Effector memory CD4-positive, alpha-beta T cell (primary cell): ENCODE results near the gene NMD3.
A peak's percentile ranks its signal among the peaks of the same experiment; 100 is the strongest.
"Not testable (repeated sequence)": the region's sequence is repeated elsewhere in the genome, so short reads cannot be mapped to it uniquely, and the experiment has no call there.

Experiments used
- DNase-seq, 3 donors: peaks; one replicate each; pipeline ENCODE4 v3.0.0-alpha.2; 2020
- H3K27ac ChIP-seq: 2 replicates; pipeline ENCODE4 v1.7.0; 2013; ENCODE audit warnings: mild to moderate bottlenecking, low read length, moderate library complexity; ENCODE audit not compliant: insufficient read depth, poor library complexity, severe bottlenecking
- H3K27me3 ChIP-seq: replicated peaks from 2 replicates; pipeline ENCODE4 v1.7.0; 2013; ENCODE audit warnings: mild to moderate bottlenecking, low read length; ENCODE audit not compliant: insufficient read depth, control insufficient read depth, poor library complexity, severe bottlenecking
- H3K36me3 ChIP-seq: 2 replicates; pipeline ENCODE4 v1.7.0; 2013; ENCODE audit warnings: mild to moderate bottlenecking, low read length, moderate library complexity; ENCODE audit not compliant: control insufficient read depth, insufficient read depth
- H3K4me1 ChIP-seq: 2 replicates; pipeline ENCODE4 v1.7.0; 2013; ENCODE audit warnings: low read length, mild to moderate bottlenecking; ENCODE audit not compliant: control insufficient read depth, insufficient read depth, poor library complexity, severe bottlenecking
- H3K4me3 ChIP-seq: 2 replicates; pipeline ENCODE4 v1.7.0; 2013; ENCODE audit warnings: low read length, low read depth, mild to moderate bottlenecking; ENCODE audit not compliant: insufficient read depth, poor library complexity, severe bottlenecking
- H3K9me3 ChIP-seq: 2 replicates; pipeline ENCODE4 v1.7.0; 2013; ENCODE audit warnings: mild to moderate bottlenecking, low read length, moderate library complexity; ENCODE audit not compliant: control insufficient read depth

The NMD3 gene

GRCh38 chr3:161272524-161272923 is 51.4 kb downstream of the NMD3 start:
- no peaks in the 10 kb centered on the region for H3K9me3 ChIP-seq
- no peaks in the 10 kb centered on the region for H3K4me1 ChIP-seq
- DNase-seq, result no peak
- H3K4me3 ChIP-seq, result no peak overlapping the region
- no peaks in the 10 kb centered on the region for H3K36me3 ChIP-seq
- no peak overlapping the region for H3K27ac ChIP-seq
- H3K27me3 ChIP-seq, result no peaks in the 10 kb centered on the region

GRCh38 chr3:161273589-161274218 is 52.6 kb downstream of the NMD3 start:
- Histone ChIP-seq H3K36me3 (no peaks in the 10 kb centered on the region), H3K4me1 (no peaks in the 10 kb centered on the region), H3K27me3 (no peaks in the 10 kb centered on the region), H3K4me3 (no peak overlapping the region), H3K9me3 (no peaks in the 10 kb centered on the region), H3K27ac (no peak overlapping the region)
- peak in 1 of 3 donors; percentile 19 for DNase-seq

DNA sequence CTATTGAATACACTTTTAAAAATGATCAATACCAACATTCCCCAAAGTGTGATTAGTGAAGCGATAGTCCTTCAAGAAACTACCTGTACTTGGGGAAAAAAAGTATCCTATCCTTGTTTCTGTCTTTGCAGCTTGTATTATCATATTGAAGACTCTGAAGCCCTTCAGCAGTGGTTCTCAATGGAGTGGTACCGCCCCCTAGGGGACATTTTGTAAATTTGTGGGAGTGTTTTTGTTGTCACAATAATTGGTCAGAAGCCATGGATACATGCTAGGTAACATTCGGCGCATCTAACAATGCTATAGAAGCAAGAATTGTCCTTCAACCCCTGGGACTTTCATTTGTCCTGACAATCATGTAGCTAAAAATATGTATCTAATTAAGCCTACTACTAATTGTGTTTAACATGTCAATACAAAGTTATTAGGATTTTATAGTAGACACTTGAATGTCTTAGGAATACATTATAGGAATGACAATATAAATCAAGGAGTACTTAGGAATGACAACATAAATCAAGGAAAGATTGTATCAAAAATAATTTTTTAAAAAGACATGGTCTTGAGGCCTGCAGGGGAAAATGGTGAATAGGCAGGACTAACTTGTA is 53.7 kb downstream of the NMD3 start:
- Histone ChIP-seq H3K27ac (no peak overlapping the region), H3K9me3 (no peaks in the 10 kb centered on the region), H3K4me1 (no peaks in the 10 kb centered on the region), H3K27me3 (no peaks in the 10 kb centered on the region), H3K4me3 (no peak overlapping the region), H3K36me3 (no peaks in the 10 kb centered on the region)
- DNase-seq, result peak in 1 of 3 donors; percentile 2

- DNase-seq, result no peak
- Histone ChIP-seq H3K9me3 (no peaks in the 10 kb centered on the region), H3K27ac (no peak overlapping the region), H3K36me3 (no peaks in the 10 kb centered on the region), H3K27me3 (no peaks in the 10 kb centered on the region), H3K4me1 (no peaks in the 10 kb centered on the region), H3K4me3 (no peak overlapping the region)
Observed at GRCh38 chr3:161275919-161276318, 54.8 kb downstream of the NMD3 start.

DNA sequence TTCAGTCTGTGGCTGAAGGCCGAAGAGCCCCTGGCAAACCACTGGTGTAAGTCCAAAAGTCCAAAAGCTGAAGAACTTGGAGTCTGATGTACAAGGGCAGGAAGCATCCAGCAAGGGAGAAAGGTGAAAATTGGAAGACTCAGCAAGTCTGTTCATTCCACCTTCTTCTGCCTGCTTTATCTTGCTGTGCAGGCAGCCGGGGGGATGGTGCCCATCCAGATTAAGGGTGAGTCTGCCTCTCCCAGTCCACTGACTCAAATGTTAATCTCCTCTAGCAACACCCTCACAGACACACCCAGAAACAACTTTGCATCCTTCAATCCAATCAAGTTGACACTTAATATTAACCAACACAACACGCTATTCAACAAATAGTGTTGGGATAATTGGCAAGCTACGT is 61.3 kb downstream of the NMD3 start:
- DNase-seq, H3K4me1 ChIP-seq, H3K27me3 ChIP-seq, H3K27ac ChIP-seq, H3K36me3 ChIP-seq, H3K9me3 ChIP-seq, H3K4me3 ChIP-seq: not testable (repeated sequence)

- no peaks in the 10 kb centered on the region for H3K9me3 ChIP-seq
- no peak overlapping the region for H3K4me3 ChIP-seq
- no peak overlapping the region for H3K27ac ChIP-seq
- no peaks in the 10 kb centered on the region for H3K36me3 ChIP-seq
- H3K4me1 ChIP-seq, result no peaks in the 10 kb centered on the region
- DNase-seq, result no peak
- H3K27me3 ChIP-seq, result no peaks in the 10 kb centered on the region
Observed at GRCh38 chr3:161284989-161285388, 63.9 kb downstream of the NMD3 start.

DNA sequence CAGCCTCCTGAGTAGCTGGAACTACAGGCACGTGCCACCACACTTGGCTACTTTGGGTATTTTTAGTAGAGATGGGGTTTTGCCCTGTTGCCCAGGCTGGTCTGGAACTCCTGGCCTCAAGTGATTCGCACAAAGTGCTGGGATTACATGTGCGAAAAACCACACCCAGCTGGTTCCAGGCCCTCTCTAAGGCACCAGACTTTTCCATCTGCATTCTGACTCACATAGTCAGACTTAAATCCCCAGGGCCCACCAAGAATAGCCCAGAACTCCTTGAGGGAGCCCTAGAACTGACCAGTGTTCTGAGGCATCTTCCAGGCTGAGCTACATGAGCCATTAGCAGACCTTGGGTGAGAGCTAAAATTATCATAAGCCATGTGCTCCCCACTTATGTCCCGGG is 68.1 kb downstream of the NMD3 start:
- DNase-seq, result no peak
- Histone ChIP-seq H3K36me3 (no peaks in the 10 kb centered on the region), H3K9me3 (no peaks in the 10 kb centered on the region), H3K27me3 (no peaks in the 10 kb centered on the region), H3K27ac (no peak overlapping the region), H3K4me1 (no peaks in the 10 kb centered on the region), H3K4me3 (no peak overlapping the region)

DNA sequence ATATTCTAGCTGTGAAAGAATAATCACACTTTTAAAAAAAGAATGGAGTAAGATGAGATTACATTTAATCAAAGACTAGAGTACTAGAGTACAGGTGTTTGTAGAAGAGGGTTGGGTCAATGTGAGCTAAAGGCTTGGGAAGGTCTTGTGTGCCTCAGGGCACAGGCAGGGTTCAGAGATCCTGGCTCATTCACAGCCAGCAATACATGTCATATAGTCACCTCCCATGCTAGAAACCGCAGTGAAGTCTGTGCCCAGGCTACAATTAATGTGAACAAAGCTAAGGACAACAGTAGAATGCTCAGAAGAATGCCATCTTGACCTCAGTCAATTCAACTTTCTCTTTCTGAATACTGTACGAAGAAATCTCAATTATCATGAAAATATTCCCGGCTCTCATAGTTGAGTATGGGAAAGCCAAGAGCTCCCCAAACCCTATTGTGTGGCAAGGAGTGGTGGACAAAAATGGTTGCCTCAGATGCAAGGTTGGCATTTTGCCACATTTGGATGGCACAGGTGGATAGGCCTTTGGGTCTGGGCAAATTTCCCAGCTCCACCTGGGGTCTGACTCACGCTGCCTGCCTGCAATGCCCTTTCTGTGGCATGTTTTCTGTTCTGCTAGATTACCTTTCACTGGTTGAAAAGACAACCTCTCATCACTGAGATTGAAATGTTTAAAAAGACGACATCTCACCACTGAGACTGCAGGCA is 70.2 kb downstream of the NMD3 start:
- H3K4me3 ChIP-seq, result no peak overlapping the region
- peaks cover 2% of the 10 kb centered on the region for H3K27me3 ChIP-seq
- no peak for DNase-seq
- no peak overlapping the region for H3K27ac ChIP-seq
- no peaks in the 10 kb centered on the region for H3K36me3 ChIP-seq
- no peaks in the 10 kb centered on the region for H3K9me3 ChIP-seq
- no peaks in the 10 kb centered on the region for H3K4me1 ChIP-seq

DNA sequence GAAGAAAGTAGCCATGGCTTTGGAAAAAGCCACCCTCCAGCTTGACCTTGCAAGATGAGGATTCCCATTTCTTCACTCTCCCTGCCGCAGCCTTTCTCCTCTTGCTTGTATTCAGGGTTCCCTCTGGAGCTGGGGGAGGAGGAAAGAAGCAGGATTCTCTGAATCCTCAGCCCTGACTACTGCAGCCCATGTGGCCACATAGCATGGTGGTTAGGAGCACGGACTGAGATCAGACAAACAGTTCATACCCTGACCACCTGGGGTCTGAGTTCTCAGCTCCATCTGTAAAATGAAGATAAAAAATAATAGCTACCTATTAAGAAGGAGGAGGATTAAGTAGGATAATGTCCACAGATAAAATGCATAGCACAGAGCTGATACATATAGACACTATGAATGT is 72.3 kb downstream of the NMD3 start:
- H3K27me3 ChIP-seq, result peaks cover 2% of the 10 kb centered on the region
- H3K9me3 ChIP-seq, result peaks cover 11% of the 10 kb centered on the region
- H3K4me3 ChIP-seq, result no peak overlapping the region
- no peaks in the 10 kb centered on the region for H3K36me3 ChIP-seq
- DNase-seq, result no peak
- no peaks in the 10 kb centered on the region for H3K4me1 ChIP-seq
- no peak overlapping the region for H3K27ac ChIP-seq

DNA sequence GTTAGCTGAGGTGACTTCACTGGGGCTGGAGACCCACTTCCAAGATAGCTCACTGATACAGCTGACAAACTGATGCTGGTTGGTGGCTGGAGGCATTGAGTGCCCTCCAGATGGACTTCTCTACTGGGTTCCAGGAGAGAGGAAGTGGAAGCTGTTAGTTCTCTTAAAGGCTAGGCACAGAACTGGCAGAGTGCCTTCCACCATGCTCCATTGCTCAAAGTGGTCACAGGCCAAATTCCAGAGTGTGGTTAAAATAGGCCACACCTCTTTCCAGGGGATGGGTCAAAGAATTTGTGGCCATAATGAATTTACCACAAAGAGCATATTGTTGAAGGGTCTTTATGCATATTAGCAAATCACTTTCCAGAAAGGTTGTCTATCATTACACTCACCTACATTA is 74.2 kb downstream of the NMD3 start:
- no peak overlapping the region for H3K4me3 ChIP-seq
- no peak for DNase-seq
- H3K9me3 ChIP-seq, result peaks cover 11% of the 10 kb centered on the region
- H3K36me3 ChIP-seq, result no peaks in the 10 kb centered on the region
- peaks cover 2% of the 10 kb centered on the region for H3K27me3 ChIP-seq
- H3K4me1 ChIP-seq, result no peaks in the 10 kb centered on the region
- H3K27ac ChIP-seq, result no peak overlapping the region
